GM18498 (cell line): Measurements from ENCODE around the gene LDLRAD1.
"Not testable (repeated sequence)": the region's sequence is repeated elsewhere in the genome, so short reads cannot be mapped to it uniquely, and the experiment has no call there.

ENCODE experiments used
- ATAC-seq: cut with Tn5 transposase; IDR thresholded peaks from one replicate; pipeline ENCODE4 v1.9.1; 2021; ENCODE audit warnings: mild to moderate bottlenecking, moderate library complexity; ENCODE audit not compliant: unreplicated experiment

The LDLRAD1 gene

GRCh38 chr1:54018635-54019034 is 649 bp upstream of the LDLRAD1 start:
- no peak for ATAC-seq

DNA sequence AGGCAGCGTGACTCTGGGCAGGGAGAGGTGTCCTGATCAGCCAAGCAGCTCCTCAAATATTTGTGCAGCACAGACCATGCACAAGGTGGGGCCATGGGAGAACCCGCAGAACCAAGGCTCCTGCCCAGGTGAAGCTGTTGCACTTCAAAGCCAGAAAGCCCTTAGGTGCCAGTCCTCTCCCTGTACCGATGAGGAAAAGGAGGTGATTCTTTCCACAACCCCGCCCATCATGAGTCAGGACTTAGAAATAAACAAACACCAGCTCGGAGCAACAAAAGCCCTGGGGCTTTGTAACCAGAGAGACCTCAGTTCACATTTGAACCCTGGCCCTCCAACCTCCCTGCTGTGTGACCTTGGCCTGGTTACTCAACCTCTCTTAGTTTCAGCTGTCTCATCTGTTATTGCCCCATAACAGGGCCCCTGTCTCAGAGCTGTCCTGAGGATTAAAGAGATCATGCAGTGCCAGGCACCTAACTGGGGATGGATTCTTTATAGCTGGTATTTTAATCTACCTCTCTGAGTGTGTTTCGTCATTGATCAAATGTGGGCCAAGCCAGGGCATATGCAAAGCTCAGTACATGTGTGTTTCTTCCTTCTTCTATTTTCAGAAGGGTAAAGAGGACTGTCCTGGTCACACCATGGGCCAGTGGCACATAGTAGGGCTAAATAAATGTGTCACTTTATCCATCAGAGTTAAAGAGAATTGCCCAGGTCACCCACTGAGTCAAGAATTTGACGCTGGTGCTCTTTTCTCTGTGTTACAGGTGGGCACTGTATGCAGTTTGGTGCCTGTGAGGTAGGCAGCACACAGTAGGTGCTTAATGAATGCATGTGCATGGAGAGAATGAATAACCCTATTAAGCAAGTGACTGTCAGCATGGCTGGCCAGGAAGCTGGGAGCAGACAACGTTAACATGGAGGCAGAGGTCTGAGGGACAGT is 1.4 kb downstream of the LDLRAD1 start:
- no peak for ATAC-seq

DNA sequence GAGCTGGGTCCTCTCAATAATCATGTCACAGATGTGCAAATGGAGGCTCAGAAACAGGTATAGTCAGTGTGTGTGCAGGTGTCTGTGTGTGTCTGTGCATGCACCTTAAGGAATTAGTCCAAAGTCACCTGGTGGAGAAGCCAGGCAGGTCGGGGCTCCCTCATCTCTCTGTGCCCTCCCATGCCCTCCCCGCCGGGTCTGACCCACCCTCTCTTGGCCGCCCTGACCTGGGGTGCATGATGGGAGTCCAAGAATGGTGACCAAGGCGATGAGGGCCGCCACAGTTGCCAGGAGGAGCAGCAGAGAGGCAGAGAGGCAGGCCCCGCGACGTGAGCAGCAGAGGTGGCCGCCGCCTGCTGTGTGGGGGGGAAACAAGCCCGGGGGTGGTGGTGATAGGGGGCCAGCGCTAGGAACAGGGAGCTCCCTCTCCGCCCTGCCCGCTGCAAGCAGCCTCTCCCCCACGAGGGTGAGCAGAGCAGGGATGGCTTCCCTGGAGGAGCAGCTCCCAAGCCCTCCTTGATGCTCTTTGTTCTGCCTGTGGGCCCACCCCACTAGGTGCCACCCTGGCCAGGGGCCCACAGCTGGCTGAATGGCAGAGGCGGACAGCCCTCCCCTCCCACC is 3.9 kb downstream of the LDLRAD1 start:
- no peak for ATAC-seq

GRCh38 chr1:54013393-54014008 is 4.5 kb downstream of the LDLRAD1 start:
- no peak for ATAC-seq

DNA sequence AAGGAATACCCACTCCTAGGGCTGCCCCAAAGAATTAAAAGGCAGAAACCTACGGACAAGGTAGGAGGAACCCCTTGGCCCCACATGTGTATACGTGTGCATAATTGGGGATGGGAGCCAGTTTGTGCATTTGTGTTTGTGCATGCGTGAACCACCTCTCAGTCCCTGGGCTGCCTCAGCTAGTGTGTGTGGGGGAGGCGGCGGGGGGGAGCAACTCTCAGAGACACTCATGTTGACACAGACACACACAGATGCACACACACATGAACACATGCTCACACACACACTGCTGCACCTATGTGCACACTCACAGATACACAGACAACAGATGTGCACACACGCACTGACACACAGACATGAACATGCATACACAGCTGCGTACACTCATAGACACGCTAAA is 5.1 kb downstream of the LDLRAD1 start:
- ATAC-seq, result no peak

- no peak for ATAC-seq
These were observed 6.0 kb downstream of the LDLRAD1 start for GRCh38 chr1:54012008-54012325.

- no peak for ATAC-seq
These were observed 6.5 kb downstream of the LDLRAD1 start for GRCh38 chr1:54011316-54012007.

- ATAC-seq, result no peak
These were observed 7.4 kb downstream of the LDLRAD1 start for GRCh38 chr1:54010415-54011117.

- no peak for ATAC-seq
These were observed 8.6 kb downstream of the LDLRAD1 start for GRCh38 chr1:54009406-54009805.

DNA sequence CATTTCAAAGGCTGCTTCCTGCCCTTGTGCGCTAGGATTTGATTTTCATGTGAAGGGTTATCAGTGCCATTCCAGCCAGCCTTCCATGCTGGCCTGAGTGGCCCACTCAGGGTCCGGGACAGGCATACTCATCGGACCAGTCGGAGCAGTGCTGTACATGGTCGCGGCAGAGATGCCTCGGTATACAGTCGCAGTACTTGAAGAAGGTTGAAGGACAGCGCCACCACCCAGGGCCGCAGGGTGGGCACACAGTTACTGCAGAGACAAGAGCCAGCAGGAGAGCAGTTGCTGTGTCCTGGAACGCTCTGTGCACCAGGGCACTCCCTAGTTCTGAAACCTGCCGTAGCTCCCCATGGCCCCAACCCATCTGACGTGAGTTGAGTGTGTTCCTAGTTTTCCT is 9.1 kb downstream of the LDLRAD1 start:
- no peak for ATAC-seq

GRCh38 chr1:54007613-54008012 is 10.4 kb downstream of the LDLRAD1 start:
- no peak for ATAC-seq

DNA sequence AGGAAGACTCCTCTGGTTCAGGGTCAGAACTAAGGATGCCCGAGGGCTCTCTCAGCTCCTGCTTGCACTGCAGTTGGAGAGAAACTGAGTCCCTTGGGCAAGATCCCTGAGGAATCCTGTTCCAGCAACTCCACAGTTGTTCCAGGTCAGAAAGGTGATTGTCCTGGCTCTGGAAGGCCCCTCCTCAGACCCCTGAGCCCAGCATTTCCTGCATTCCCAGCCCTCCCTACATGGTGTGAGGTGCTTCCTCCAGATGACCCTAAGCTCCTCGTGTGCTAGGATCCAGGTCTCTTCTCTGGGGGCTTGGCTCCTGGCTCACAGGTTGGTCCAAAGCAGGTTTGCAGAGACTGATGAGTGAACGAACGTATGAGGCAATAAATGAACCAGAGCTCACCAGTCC is 11.5 kb downstream of the LDLRAD1 start:
- ATAC-seq, result no peak

DNA sequence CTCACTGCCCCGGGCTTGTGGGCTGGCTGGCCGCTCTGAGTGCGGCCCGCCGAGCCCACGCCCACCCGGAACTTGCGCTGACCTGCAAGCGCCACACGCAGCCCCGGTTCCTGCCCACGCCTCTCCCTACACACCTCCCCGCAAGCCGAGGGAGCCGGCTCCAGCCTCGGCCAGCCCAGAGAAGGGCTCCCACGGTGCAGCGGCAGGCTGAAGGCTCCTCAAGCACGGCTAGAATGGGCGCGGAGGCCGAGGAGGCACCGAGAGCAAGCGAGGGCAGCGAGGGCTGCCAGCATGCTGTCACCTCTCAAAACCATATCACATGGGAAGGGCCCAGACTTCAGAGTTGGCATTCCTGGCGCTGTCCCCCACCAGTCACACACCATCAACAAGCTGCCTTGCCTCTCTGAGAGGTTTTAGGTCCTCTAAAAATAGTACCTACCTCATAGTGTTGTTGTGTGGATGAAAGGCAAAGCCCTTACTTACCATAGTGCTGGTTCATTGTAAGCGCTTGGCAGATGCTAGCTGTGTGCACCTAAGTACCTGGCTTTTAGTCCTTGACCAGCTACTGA is 13.4 kb downstream of the LDLRAD1 start:
- ATAC-seq, result no peak

- ATAC-seq, result not testable (repeated sequence)
These were observed 14.1 kb downstream of the LDLRAD1 start for GRCh38 chr1:54003750-54004480.

DNA sequence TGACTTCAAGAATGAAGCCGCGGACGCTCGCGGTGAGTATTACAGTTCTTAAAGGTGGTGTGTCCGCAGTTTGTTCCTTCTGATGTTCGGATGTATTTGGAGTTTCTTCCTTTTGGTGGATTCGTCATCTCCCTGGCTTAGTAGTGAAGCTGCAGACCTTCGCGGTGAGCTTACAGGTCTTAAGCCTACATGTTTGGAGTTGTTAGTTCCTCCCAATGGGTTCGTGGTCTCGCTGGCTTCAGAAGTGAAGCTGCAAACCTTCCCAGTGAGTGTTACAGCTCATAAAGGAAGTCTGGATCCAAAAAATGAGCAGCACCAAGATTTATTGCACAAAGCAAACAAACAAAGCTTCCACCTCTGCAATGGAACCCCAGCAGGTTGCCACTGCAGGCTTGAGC is 14.7 kb downstream of the LDLRAD1 start:
- ATAC-seq, result no peak

DNA sequence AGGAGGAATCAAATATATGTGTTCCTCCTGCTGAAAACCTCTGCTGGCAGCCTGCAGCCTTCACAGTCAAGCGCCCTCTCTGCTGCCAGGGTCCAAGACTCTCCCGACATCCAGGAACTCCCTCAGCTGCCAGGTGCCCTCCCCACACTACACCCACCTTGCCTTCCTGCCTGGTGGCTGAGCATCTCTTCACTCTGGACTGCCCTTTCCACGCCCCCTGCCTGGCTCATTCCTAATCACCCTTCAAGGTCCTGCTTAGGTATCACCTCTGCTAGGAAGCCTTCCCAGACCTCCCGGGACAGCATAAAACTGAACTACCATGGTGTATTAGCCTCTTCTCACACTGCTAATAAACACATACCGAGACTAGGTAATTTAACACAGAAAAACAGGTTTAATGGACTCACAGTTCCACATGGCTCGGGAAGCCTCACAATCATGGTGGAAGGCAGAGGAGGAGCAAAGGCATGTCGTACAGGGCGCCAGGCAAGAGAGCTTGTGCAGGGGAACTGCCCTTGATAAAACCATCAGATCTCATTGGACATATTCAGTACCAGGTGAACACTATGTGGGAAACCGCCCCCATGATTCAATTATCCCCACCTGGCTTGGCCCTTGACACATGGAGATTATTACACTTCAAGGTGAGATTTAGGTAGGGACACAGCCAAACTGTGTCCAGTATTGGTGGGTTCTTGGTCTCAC is 15.3 kb downstream of the LDLRAD1 start:
- ATAC-seq, result no peak

DNA sequence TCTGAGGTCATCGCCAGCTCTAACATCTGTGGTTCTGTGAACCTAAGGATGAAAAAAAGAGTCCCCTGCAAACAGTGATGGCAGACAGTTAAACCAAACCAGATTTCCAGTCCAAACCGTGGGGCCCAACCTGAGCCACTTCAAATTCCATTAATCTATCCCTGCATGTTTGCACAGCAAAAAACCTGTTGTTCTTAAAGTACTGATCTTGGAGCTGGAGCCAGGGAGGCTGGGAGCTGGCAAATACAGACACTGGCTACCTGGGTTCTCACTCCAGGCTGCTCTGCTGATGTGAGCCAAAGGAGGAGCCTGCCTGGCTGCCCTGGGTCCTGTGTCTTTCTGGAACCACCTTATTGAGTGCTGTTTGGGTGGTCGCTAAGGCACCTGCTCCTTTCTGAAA is 16.4 kb downstream of the LDLRAD1 start:
- ATAC-seq, result no peak

- no peak for ATAC-seq
These were observed 18.1 kb downstream of the LDLRAD1 start for GRCh38 chr1:53999920-54000319.

- ATAC-seq, result no peak
These were observed 19.8 kb downstream of the LDLRAD1 start for GRCh38 chr1:53998223-53998622.
